GM23338 (cell line): ENCODE measurements around the gene HCFC1. TPM values are rescaled to one million over a fixed set of nuclear protein-coding genes. Genes with fewer than 3 reads are reported as not detected.

ENCODE experiments used
- ATAC-seq: fragments of 200-7000 bp; cut with Tn5 transposase; 3 replicates; pipeline ENCODE4 v1.9.1; 2020
- DNase-seq: peaks from one replicate; pipeline ENCODE4 v3.0.0-alpha.2; 2015; ENCODE audit warnings: low spot score
- H2AFZ ChIP-seq: fragments of 200-600 bp; sonication (generic); 2 replicates; pipeline ENCODE4 v1.8.0; 2016; ENCODE audit warnings: antibody characterized with exemption, mild to moderate bottlenecking, moderate library complexity
- H3F3A ChIP-seq: fragments of 200-600 bp; sonication (generic); replicated peaks from 2 replicates; pipeline ENCODE4 v1.8.0; 2017; ENCODE audit warnings: antibody characterized with exemption, mixed run types, low read depth
- H3K27ac ChIP-seq: fragments of 200-600 bp; sonication (generic); 2 replicates; pipeline ENCODE4 v1.6.1; 2016; ENCODE audit warnings: low read depth
- H3K27me3 ChIP-seq: fragments of 200-600 bp; sonication (generic); 2 replicates; pipeline ENCODE4 v1.8.0; 2016; ENCODE audit warnings: mild to moderate bottlenecking, mixed run types, moderate library complexity; ENCODE audit not compliant: insufficient read depth
- H3K36me3 ChIP-seq: fragments of 200-600 bp; sonication (generic); 2 replicates; pipeline ENCODE4 v1.8.0; 2016; ENCODE audit warnings: mild to moderate bottlenecking; ENCODE audit not compliant: insufficient read depth
- H3K4me1 ChIP-seq: fragments of 200-600 bp; sonication (generic); 2 replicates; pipeline ENCODE4 v1.8.0; 2016; ENCODE audit warnings: mild to moderate bottlenecking, moderate library complexity; ENCODE audit not compliant: insufficient read depth
- H3K4me2 ChIP-seq: fragments of 200-600 bp; sonication (generic); 2 replicates; pipeline ENCODE4 v1.7.1; 2017; ENCODE audit warnings: mixed run types
- H3K4me3 ChIP-seq: fragments of 200-600 bp; sonication (generic); 2 replicates; pipeline ENCODE4 v1.6.1; 2016; ENCODE audit warnings: mixed run types
- H3K79me2 ChIP-seq: fragments of 200-600 bp; sonication (generic); replicated peaks from 2 replicates; pipeline ENCODE4 v1.8.0; 2017; ENCODE audit warnings: mild to moderate bottlenecking; ENCODE audit not compliant: insufficient read depth
- H3K9me2 ChIP-seq: fragments of 200-600 bp; sonication (generic); 2 replicates; pipeline ENCODE4 v1.8.0; 2017; ENCODE audit not compliant: insufficient read depth
- H4K20me1 ChIP-seq: fragments of 200-600 bp; sonication (generic); replicated peaks from 2 replicates; pipeline ENCODE4 v1.8.0; 2017; ENCODE audit warnings: mild to moderate bottlenecking; ENCODE audit not compliant: insufficient read depth
- H3K27ac Mint-ChIP-seq: 2 replicates; pipeline ENCODE4 v1.8.0; 2020; ENCODE audit warnings: inconsistent platforms, mild to moderate bottlenecking, moderate library complexity, mixed read lengths
- H3K27me3 Mint-ChIP-seq: 3 replicates; pipeline ENCODE4 v1.8.0; 2022; ENCODE audit warnings: low read depth, mild to moderate bottlenecking, moderate library complexity, mixed read lengths, inconsistent platforms; ENCODE audit not compliant: insufficient read depth, poor library complexity
- H3K36me3 Mint-ChIP-seq: 3 replicates; pipeline ENCODE4 v1.8.0; 2021; ENCODE audit warnings: low read depth, mild to moderate bottlenecking, inconsistent platforms, moderate library complexity, mixed read lengths
- H3K4me1 Mint-ChIP-seq: 3 replicates; pipeline ENCODE4 v1.8.0; 2020; ENCODE audit warnings: mild to moderate bottlenecking, inconsistent platforms, mixed read lengths
- H3K4me3 Mint-ChIP-seq: 3 replicates; pipeline ENCODE4 v1.8.0; 2021; ENCODE audit warnings: moderate library complexity, mild to moderate bottlenecking, inconsistent platforms, mixed read lengths
- H3K9me3 Mint-ChIP-seq: 3 replicates; pipeline ENCODE4 v1.8.0; 2020; ENCODE audit warnings: moderate library complexity, mild to moderate bottlenecking, inconsistent platforms, mixed read lengths
- CREB1 ChIP-seq: fragments of 250-450 bp; sonication (Bioruptor Pico); IDR thresholded peaks from 2 replicates; pipeline ENCODE4 v1.5.0; 2020; ENCODE audit warnings: low read depth, mild to moderate bottlenecking, moderate library complexity
- EZH2 ChIP-seq: fragments of 200-600 bp; sonication (generic); IDR thresholded peaks from one replicate; pipeline ENCODE4 v1.8.0; 2017; ENCODE audit warnings: antibody characterized with exemption, mild to moderate bottlenecking, low read depth; ENCODE audit not compliant: unreplicated experiment
- EZH2phosphoT487 ChIP-seq: fragments of 200-600 bp; sonication (generic); IDR thresholded peaks from one replicate; pipeline ENCODE4 v1.8.1; 2018; ENCODE audit warnings: antibody characterized with exemption; ENCODE audit not compliant: unreplicated experiment
- JUNB ChIP-seq: IDR thresholded peaks from one replicate; pipeline ENCODE4 v1.6.1; 2016; ENCODE audit warnings: antibody characterized with exemption; ENCODE audit not compliant: unreplicated experiment
- POLR2AphosphoS5 ChIP-seq: IDR thresholded peaks from 2 replicates; pipeline ENCODE4 v1.6.1; 2016; ENCODE audit warnings: antibody characterized with exemption, low read depth
- ZNF331 ChIP-seq: fragments of 250-450 bp; sonication (Bioruptor Pico); IDR thresholded peaks from 2 replicates; pipeline ENCODE4 v1.5.0; 2020; ENCODE audit warnings: low read depth, mild to moderate bottlenecking, moderate library complexity
- ZNF462 ChIP-seq: fragments of 250-450 bp; sonication (Bioruptor Pico); IDR thresholded peaks from 2 replicates; pipeline ENCODE4 v1.5.0; 2020; ENCODE audit warnings: mild to moderate bottlenecking, moderate library complexity
- polyA plus RNA-seq: library from polyadenylated mRNA; unstranded; fragments of >200 nt; fragmentation: Nextera tagmentation; extraction: Ambion mirVana; gene quantifications from 2 replicates; pipeline ENCODE4 v1.2.1, GENCODE V29; 2016
- total RNA-seq: library from RNA; depleted of rRNA; stranded (reverse); fragments of >200 nt; shearing (Covaris generic); gene quantifications from 2 replicates; pipeline ENCODE4 v1.2.3, GENCODE V29; 2014

HCFC1 gene
- total and polyA plus RNA-seq, 2 experiments from 2014 or later = 33.0 to 188 TPM

- H3K36me3 Mint-ChIP-seq = peaks cover 28% of the 10 kb centered on the region
- peak overlapping the region; percentile 88 for H3K27ac Mint-ChIP-seq
- no peaks in the 10 kb centered on the region for H3F3A ChIP-seq
- no peaks in the 10 kb centered on the region; the same call in 2 of the 3 replicates for H3K9me3 Mint-ChIP-seq
- H3K27ac ChIP-seq = no peak overlapping the region
- H3K4me1 ChIP-seq = peaks cover 12% of the 10 kb centered on the region
- H4K20me1 ChIP-seq = peaks cover 17% of the 10 kb centered on the region
- no peak for DNase-seq
- H3K9me2 ChIP-seq = no peaks in the 10 kb centered on the region
- no peaks in the 10 kb centered on the region for H3K27me3 ChIP-seq
- peaks cover 74% of the 10 kb centered on the region for H3K79me2 ChIP-seq
- H3K36me3 ChIP-seq = no peaks in the 10 kb centered on the region
- peaks cover 19% of the 10 kb centered on the region for H3K4me1 Mint-ChIP-seq
- TF ChIP-seq EZH2 (no peak), CREB1 (CRISPR knock-in tag) (no peak), JUNB (no peak), ZNF331 (CRISPR knock-in tag) (no peak), EZH2phosphoT487 (no peak), ZNF462 (CRISPR knock-in tag) (no peak), POLR2AphosphoS5 (no peak)
- peak overlapping the region; percentile 84 for H3K4me2 ChIP-seq
- no peak for ATAC-seq
- H3K4me3 Mint-ChIP-seq = peak overlapping the region; percentile 100
- no peak overlapping the region for H2AFZ ChIP-seq
- peaks cover 6% of the 10 kb centered on the region for H3K27me3 Mint-ChIP-seq
- H3K4me3 ChIP-seq = peak overlapping the region; percentile 85
These were observed 3.9 kb downstream of the HCFC1 start for GRCh38 chrX:153967536-153968224.
